H1 (cell line): ENCODE measurements around the gene TAS1R1.

Experiments
- ASH2L ChIP-seq: fragments of 200-600, 300-600 bp; sonication (generic); IDR thresholded peaks from one replicate; pipeline ENCODE4 v1.7.1; 2017; ENCODE audit warnings: low read length
- CBX5 ChIP-seq: fragments of 300-800, 300-1000 bp; sonication (generic); IDR thresholded peaks from 2 replicates; pipeline ENCODE4 v1.7.1; 2016; ENCODE audit warnings: antibody characterized with exemption, low read length, low read depth
- CHD1 ChIP-seq: IDR thresholded peaks from 2 replicates; pipeline ENCODE4 v1.6.1; 2012; ENCODE audit warnings: low read depth, low read length, improper control_type of control experiment
- CTCF ChIP-seq, 3 experiments: IDR thresholded peaks; 1 replicate in 2 of 3; 2 replicates in 1 of 3; pipeline versions ENCODE4 v1.5.1 to v1.6.1; 2011; ENCODE audit warnings: low read length in 3 of 3, mild to moderate bottlenecking in 3 of 3, inconsistent platforms in 2 of 3, low read depth in 1 of 3, moderate library complexity in 1 of 3; ENCODE audit not compliant: insufficient read depth in 1 of 3; ENCODE audit errors: control extremely low read depth in 1 of 3
- EZH2 ChIP-seq: fragments of 200-600 bp; sonication (generic); IDR thresholded peaks from 2 replicates; pipeline ENCODE4 v1.7.1; 2012; ENCODE audit warnings: low read depth, mild to moderate bottlenecking, moderate library complexity, low read length, inconsistent platforms; ENCODE audit not compliant: severe bottlenecking
- MAFK ChIP-seq: IDR thresholded peaks from 2 replicates; pipeline ENCODE4 v1.6.1; 2012; ENCODE audit warnings: low read depth, mild to moderate bottlenecking, improper control_type of control experiment, low read length
- POLR2A ChIP-seq, 2 experiments: IDR thresholded peaks; 1 replicate in 1 of 2; 2 replicates in 1 of 2; pipeline ENCODE4 v1.6.1; 2011; ENCODE audit warnings: low read depth in 2 of 2, low read length in 2 of 2, mild to moderate bottlenecking in 2 of 2; ENCODE audit errors: control extremely low read depth in 1 of 2
- POLR2AphosphoS5 ChIP-seq: IDR thresholded peaks from 2 replicates; pipeline ENCODE4 v1.6.1; 2011; ENCODE audit warnings: low read depth, low read length
- RFX5 ChIP-seq: IDR thresholded peaks from 2 replicates; pipeline ENCODE4 v1.6.1; 2011; ENCODE audit warnings: low read depth, low read length, improper control_type of control experiment, borderline replicate concordance
- RNF2 ChIP-seq: fragments of 200-900, 300-1000 bp; sonication (generic); IDR thresholded peaks from 2 replicates; pipeline ENCODE4 v1.7.1; 2016; ENCODE audit warnings: borderline replicate concordance, low read depth, mild to moderate bottlenecking, antibody characterized with exemption, low read length; ENCODE audit not compliant: poor library complexity, severe bottlenecking; ENCODE audit errors: missing control alignments
- SP1 ChIP-seq: IDR thresholded peaks from 2 replicates; pipeline ENCODE4 v1.6.1; 2011; ENCODE audit warnings: low read depth, low read length
- SUZ12 ChIP-seq: fragments of 200-600 bp; sonication (generic); IDR thresholded peaks from 2 replicates; pipeline ENCODE4 v1.6.1; 2012; ENCODE audit warnings: mild to moderate bottlenecking, inconsistent platforms, low read length, moderate library complexity, mixed read lengths
- TAF1 ChIP-seq: IDR thresholded peaks from 2 replicates; pipeline ENCODE4 v1.6.1; 2011; ENCODE audit warnings: mild to moderate bottlenecking, low read depth, low read length
- TAF7 ChIP-seq: optimal IDR thresholded peaks from 2 replicates; pipeline ENCODE3; 2011; ENCODE audit warnings: low read depth, mild to moderate bottlenecking, inconsistent platforms, low read length, moderate library complexity, borderline replicate concordance

GRCh38 chr1:6526316-6526715, 28.8 kb upstream of the TAS1R1 start:
- TF ChIP-seq SUZ12 (no peak), ASH2L (no peak), CTCF (IDR thresholded peaks at IDR 0.05; ENCODE audit: control extremely low read depth in 1 of 3, insufficient read depth in 1 of 3, low read depth in 1 of 3, low read length in 3 of 3) (no peak), RNF2 (no peak), SP1 (no peak), CHD1 (no peak), CBX5 (no peak), RFX5 (no peak), TAF7 (no peak), POLR2A (IDR thresholded peaks at IDR 0.05; ENCODE audit: control extremely low read depth in 1 of 2, low read depth in 2 of 2, low read length in 2 of 2) (no peak), MAFK (no peak), POLR2AphosphoS5 (no peak), TAF1 (no peak), EZH2 (no peak)
